Keratinocyte (primary cell): ENCODE results near the gene ASTN2.

Source experiments
- CTCF ChIP-seq, 3 experiments: IDR thresholded peaks in 1 of 3; conservative IDR thresholded peaks in 1 of 3; optimal IDR thresholded peaks in 1 of 3; 2 replicates in 2 of 3; 3 replicates in 1 of 3; pipeline versions ENCODE3 to v1.5.1; 2011; ENCODE audit warnings: low read length in 3 of 3, mild to moderate bottlenecking in 3 of 3, moderate library complexity in 2 of 3, control low read depth in 1 of 3, inconsistent platforms in 1 of 3; ENCODE audit not compliant: insufficient read depth in 2 of 3; ENCODE audit errors: extremely low read depth in 1 of 3
- EZH2 ChIP-seq: IDR thresholded peaks from one replicate; pipeline ENCODE4 v1.6.1; 2012; ENCODE audit warnings: inconsistent platforms, mild to moderate bottlenecking, low read length, moderate library complexity

DNA sequence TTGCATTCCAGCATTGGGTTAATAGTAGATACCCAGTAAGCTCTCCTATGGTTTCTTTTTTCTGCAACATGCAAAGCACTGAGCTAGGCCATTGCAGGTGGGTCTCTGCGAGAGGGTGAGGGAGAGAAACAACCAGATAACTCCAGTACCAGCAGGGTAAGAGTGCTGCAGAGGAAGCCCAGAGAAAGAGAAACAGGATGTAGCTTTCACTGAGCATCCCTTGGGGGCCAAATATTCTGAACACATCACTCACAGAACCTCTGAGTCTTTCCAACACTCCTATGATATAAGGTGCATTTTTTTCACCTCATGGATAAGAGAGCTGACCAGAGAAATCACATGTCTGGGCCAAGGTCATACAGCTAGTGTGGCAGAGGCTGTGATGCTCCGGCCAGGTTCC, 651.1 kb downstream of the ASTN2 start:
- TF ChIP-seq CTCF (optimal IDR thresholded peaks at IDR 0.05 in 1 of 3, IDR thresholded peaks at IDR 0.05 in 1 of 3, conservative IDR thresholded peaks at IDR 0.05 in 1 of 3; ENCODE audit: extremely low read depth in 1 of 3, insufficient read depth in 2 of 3, low read length in 3 of 3), result no peak
- no peak for TF ChIP-seq EZH2
